Eye (tissue), 1 donor: ENCODE results near the gene TRIM15.
"Not testable (repeated sequence)": the region's sequence is repeated elsewhere in the genome, so short reads cannot be mapped to it uniquely, and the experiment has no call there.

ENCODE experiments used
- DNase-seq: peaks from one replicate; pipeline ENCODE4 v3.0.0-alpha.2; 2015

The TRIM15 gene

DNA sequence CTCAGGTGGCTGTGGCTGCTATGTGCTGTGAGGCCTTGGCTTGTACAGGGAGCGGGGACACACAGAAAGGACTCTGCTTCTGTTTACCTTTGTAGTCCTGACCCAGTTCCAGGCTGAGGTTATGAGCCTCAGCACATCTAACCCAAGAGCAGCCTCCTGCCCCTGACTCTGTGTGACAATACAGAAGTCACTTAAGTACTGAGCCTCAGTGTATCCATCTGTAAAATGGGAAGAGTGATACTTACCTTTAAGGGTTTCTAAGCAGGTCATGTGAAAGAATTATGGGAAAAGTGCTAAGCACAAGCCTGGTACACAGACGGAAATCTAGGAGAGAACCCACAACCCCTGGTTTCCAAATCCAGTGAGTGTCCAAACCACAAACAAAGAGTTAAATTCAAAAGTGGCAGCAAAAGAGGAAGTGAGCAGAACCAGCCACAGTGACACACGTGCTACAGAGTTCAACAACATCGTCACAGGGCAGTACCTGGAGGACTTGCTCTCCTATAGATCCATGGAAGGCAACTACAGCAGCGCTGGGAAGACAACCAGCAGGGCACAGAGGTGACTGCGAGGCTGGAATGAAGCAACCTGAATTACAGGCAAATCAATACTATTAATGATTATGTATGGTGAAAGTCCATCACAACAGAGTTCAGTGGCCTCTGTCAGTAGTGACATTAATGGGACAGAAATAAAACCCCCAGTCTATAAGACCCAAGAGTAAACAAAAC is 37.4 kb downstream of the TRIM15 start:
- no peak for DNase-seq

DNA sequence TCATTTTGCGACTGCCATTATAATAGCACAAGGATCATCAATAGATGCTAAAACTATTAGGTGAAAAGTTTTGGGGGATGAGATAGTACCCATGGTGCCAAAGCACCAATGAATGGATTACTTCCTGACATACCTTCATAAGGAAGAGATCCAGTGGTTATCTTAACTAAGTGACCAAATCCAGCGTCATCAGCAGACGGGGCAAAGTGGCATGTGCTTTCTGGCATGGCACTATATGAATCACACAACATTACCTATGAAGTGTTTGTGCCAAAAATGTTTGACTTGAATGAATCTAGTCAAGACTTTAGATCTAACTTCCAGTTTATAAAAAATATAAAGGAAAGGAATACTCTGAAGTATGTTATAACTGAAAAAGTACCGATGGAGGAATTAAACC is 39.0 kb downstream of the TRIM15 start:
- no peak for DNase-seq

- no peak for DNase-seq
Observed at GRCh38 chr6:30204116-30204515, 40.8 kb downstream of the TRIM15 start.

DNA sequence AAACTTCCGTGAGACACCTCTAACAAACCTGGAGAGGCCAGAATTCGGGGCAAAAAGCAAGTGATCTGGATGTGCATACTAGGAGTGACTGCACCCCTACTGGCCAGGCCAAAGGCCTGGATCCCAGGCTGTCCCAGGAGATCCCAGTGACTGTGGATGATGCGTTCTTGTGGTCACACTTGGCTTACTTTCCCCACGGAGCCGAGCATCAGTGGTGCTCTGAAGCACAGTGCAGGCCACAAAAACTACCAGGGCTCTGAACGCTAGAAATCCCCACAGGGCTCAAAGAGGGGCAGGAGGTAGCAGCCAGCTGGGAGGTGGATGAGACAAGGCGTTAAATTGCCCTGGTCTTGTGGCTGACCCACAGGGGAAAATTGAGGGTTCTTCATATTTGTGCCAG is 42.8 kb downstream of the TRIM15 start:
- no peak for DNase-seq

DNA sequence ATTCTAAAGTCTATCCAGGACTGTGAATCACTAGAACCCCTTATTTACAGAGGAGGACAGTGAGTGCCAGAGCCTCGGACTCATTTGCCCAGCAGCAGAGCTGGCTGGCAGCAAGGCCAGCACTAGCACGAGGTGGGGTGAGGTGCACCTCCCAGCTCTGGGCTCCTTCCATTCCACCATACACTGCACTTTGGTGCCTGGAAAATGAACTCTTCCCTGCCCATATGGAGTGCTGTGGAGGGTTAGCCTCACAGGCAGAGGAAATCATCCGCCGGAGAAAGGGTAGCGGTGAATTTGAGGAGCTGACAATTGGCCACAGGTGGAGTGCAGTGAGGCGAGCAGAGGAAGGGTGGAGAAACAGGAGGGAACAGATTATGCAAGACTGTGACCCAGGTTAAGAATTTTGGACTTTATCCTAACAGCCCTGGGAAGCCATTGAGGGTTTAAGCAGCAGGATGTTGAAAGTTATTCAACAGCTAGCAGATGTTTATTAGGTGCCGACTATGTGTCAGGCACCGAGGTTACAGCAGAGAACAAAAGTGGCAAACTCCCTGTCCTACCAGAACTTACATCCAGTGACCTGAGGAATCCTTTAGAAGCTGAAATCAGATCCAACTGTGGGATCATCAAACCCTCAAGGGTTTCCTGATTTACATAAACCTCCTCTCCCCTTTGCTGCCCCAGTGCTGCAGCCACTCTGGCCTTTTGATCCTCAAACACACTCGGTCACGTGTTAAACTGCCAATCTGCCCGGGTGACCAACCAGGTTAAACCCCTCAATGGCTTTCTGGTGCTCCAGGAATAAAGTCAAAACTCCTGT is 43.7 kb downstream of the TRIM15 start:
- peak; percentile 30 for DNase-seq

DNA sequence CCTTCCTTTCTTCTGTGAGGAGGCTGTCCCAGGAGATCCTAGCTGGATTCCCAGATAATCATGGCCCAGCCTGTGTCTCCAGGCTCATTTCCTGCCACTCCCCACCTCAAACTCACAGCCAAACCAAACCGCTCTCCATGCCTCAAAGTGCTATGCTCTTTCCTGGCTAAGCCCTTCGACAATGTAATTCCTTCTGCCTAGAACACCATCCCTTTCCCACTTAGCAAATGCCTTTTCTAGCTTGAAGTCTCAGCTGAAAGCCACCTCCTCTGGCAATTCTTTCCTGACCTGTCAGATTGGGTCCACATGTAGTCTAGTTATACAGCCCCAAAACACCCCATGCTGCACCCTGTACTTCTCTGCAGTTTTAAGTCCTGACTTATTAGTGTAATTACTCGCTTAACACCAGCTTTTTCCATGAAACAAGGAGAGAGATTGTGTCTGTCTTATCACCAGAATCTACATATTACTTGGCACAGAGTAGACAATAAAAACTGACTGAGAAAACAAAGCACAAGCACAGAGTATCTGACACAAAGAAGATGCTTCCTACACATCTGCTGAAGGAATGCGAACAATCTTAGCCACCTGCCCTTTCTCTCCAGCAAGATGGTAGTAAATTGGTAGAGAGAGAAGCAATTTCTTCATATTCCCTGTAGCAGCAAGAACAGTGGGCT is 44.4 kb downstream of the TRIM15 start:
- peak; percentile 24 for DNase-seq

GRCh38 chr6:30211306-30211705 is 48.0 kb downstream of the TRIM15 start:
- DNase-seq: no peak

DNA sequence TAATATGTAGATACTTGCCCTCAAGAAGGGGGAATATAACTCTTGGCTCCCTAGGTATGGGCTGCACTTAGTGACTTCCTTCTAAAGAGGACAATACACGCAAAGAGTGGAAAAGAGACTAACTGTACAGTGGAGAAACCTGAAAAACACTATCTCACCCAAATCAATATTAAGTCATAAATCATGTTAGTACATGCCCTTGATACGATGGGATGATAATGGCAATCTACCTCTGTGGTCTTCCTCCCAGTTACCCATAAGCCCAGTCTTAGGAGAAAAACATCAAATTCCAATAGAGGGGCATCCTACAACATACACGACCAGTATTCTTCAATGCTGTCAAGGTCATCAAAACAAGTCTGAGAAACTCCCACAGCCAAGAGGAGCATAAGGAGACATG is 48.6 kb downstream of the TRIM15 start:
- DNase-seq: no peak

DNA sequence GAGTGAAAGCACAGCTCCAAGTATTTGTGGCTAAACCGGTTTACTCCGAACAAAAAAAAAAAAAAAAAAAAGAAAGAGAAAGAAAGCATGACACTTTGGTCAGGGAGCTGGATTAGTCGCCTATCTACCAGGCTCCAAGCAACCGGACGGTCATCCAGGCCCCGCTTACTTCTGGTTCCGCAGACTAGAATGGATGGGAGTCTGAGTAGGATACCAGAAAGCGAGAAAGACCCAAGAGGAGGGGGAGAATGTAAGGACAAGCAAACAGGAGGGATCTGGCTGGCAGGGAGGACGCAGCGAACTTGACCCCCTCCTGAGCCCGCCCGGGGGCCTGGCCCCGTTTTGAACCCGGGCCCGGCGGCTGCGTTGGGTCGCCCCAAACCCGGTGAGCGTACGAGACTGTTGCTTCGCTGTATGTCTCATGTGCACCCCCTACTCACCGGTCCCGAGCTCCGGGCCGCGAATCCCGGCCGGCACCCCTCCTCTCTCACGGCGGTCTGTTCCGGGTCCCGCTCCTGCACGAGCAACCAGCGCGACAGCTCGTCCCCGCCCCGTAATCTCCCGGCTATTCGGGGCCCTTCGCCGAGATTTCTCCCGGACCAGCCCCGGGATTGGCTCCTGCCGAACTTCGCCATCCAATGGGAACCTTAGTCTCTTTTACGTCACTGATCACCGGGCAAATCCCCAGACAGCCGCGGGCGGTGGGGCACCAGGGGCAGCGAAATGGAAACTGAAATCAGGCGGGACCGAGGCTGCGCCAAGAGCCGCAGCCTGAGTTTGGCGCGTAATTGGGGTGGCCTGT is 49.7 kb downstream of the TRIM15 start, which contains the start of gene TRIM26:
Gene TRIM26 (minus strand): TSS at position 542 of the 802 bp plus-strand sequence. CDS start 14,303 bp downstream, outside the sequence.
- DNase-seq: peak; percentile 99

DNA sequence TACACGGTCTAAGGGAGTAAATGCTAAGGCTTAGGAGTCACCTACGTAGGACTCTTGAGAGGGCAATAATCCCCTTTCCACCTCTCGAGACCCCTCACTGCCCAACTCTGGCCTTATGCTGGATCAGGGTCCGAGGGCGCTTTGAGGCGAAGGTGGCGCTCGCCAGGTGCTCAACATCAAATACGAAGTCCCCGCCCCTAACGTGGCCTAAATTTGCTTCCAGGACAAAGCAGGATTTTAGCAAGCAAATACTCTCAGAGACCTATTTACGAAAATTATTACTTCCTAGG is 50.3 kb downstream of the TRIM15 start:
- DNase-seq: no peak

DNA sequence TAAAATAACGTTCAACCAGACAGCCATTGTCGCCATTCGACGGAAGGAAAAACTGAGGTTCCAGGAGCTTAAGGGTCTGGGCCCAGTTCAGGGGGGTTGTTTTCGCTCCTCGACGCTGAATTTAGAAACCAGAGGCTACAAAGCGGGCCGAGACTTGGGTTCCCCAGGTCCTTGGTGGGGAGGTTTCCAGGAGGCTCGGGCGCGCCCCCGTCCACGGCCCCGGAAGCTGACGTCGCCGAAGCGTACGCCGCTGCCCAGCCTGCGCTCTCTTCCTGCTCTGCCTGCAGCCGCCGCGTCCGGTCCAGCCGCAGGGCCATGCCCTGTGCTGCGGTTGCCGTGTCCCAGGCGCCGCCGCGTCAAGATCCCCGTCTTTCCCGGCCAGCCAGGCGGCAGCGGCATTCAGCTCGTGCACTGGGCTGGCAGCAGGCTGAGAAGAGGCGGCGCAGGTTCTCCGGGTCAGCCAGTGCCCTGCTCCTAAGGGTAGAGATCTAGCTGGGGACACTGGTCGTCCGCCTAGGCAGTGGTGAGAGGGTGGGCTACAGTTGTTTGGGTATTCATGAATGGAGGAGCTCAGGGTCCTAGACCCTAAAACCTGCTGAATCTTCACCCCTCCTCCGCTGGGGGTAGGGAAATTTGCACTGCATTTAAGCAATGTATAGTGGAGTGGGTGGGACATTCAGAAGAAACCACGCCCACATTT is 50.8 kb downstream of the TRIM15 start:
- peak; percentile 83 for DNase-seq

GRCh38 chr6:30214657-30214982 is 51.3 kb downstream of the TRIM15 start:
- no peak for DNase-seq

GRCh38 chr6:30216096-30216495 is 52.8 kb downstream of the TRIM15 start:
- no peak for DNase-seq

DNA sequence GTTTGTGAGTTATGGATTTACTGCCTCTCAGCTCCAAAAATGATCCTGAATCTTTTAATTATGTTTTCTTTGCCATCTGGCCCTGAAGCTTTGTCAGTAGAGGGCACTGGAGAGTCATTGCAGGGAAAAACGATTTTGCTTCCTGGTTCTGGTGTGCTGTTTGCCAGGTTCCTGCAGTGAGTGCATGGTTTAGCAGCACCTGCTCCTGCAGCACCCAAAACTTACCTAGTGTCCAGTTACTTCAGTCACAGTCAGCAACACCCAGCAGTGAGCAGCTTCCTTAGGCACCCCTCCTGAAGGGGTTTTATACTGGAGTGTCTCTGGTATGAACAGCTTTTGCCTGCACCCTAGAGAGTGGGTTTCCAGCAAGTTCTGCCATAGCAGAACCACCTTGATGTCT is 55.9 kb downstream of the TRIM15 start:
- peak; percentile 76 for DNase-seq

DNA sequence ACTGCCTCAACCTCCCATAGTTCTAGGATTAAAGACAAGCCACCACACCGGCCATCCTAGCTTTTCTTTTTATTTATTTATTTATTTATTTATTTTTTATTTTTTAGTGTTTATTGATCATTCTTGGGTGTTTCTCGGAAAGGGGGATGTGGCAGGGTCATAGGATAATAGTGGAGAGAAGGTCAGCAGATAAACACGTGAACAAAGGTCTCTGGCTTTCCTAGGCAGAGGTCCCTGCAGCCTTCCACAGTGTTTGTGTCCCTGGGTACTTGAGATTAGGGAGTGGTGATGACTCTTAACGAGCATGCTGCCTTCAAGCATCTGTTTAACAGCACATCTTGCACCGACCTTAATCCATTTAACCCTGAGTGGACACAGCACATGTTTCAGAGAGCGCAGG is 58.0 kb downstream of the TRIM15 start:
- not testable (repeated sequence) for DNase-seq

DNA sequence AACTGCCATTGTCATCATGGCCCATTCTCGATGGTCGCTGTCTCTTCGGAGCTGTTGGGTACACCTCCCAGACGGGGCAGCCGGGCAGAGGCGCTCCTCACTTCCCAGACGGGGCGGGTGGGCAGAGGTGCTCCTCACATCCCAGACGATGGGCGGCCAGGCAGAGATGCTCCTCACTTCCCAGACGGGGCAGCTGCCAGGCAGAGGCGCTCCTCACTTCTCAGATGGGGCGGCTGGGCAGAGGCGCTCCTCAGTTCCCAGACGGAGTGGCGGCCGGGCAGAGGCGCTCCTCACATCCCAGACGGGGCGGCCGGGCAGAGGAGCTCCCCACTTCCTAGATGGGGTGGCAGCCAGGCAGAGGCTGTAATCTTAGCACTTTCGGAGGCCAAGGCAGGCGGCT is 58.6 kb downstream of the TRIM15 start:
- not testable (repeated sequence) for DNase-seq
